ENCODE results near the gene HEPACAM.

DNA sequence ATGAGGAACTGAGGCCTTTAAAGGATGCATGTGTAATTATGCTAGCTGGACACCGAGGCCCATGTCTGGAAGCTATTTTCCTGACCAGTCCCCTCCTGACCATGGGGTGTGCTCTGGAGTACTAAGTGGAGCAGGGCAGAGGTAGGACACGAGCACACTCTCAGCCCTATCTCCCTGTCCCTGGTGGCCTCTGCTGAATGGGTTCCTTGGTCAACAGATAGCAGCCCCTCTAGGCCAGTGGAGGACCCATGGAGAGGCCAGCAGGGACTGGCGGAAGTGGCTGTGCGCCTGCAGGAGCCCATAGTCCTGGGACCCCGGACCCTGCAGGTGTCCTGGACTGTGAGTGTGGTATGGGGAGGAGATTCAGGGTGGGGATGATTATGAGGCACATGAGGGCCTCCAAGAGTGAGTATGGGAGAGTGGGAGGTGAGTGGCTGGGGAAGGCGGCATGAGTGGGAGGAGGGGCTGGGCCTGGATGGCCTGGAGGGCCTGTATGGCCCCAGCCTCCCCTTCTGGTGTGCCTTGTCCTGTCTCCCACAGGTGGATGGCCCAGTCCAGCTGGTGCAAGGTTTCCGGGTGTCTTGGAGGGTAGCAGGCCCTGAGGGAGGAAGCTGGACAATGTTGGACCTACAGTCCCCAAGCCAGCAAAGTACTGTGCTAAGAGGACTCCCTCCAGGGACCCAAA lies 61.1 kb downstream of the HEPACAM start:
- TF ChIP-seq, protein P1, sequence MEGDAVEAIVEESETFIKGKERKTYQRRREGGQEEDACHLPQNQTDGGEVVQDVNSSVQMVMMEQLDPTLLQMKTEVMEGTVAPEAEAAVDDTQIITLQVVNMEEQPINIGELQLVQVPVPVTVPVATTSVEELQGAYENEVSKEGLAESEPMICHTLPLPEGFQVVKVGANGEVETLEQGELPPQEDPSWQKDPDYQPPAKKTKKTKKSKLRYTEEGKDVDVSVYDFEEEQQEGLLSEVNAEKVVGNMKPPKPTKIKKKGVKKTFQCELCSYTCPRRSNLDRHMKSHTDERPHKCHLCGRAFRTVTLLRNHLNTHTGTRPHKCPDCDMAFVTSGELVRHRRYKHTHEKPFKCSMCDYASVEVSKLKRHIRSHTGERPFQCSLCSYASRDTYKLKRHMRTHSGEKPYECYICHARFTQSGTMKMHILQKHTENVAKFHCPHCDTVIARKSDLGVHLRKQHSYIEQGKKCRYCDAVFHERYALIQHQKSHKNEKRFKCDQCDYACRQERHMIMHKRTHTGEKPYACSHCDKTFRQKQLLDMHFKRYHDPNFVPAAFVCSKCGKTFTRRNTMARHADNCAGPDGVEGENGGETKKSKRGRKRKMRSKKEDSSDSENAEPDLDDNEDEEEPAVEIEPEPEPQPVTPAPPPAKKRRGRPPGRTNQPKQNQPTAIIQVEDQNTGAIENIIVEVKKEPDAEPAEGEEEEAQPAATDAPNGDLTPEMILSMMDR (IDR thresholded peaks at IDR 0.05; ENCODE audit: low read depth, low read length): no peak
- TF ChIP-seq EZH2phosphoT487 (IDR thresholded peaks at IDR 0.05; ENCODE audit: low read depth): no peak
